Peyer's patch (tissue), 4 donors: ENCODE measurements around the gene PHC1.
"Not testable (repeated sequence)": the region's sequence is repeated elsewhere in the genome, so short reads cannot be mapped to it uniquely, and the experiment has no call there.

Experiments used
- CTCF ChIP-seq, 6 experiments: fragments of 450-650 bp in 4 of 6; fragments of 200-600 bp in 2 of 6; sonication (generic) in 1 of 6; IDR thresholded peaks; one replicate each; pipeline ENCODE4 v1.5.1; 2017 to 2019; ENCODE audit warnings: antibody characterized with exemption in 6 of 6, mild to moderate bottlenecking in 3 of 6, moderate library complexity in 1 of 6
- POLR2A ChIP-seq, 2 donors: fragments of 450-650 bp; IDR thresholded peaks; one replicate each; pipeline ENCODE4 v1.5.1; 2017; ENCODE audit warnings: antibody characterized with exemption in 2 of 2, mild to moderate bottlenecking in 2 of 2, moderate library complexity in 2 of 2

GRCh38 chr12:8937842-8938442, 23.6 kb downstream of the PHC1 start:
- not testable (repeated sequence) for TF ChIP-seq POLR2A, CTCF (IDR thresholded peaks at IDR 0.05)
